Measurements from ENCODE around the gene SAXO1. TPM values are rescaled to one million over a fixed set of nuclear protein-coding genes. Genes with fewer than 3 reads are reported as not detected.

SAXO1 gene
- total RNA-seq, 1 experiment from 2014 or later = not detected

DNA sequence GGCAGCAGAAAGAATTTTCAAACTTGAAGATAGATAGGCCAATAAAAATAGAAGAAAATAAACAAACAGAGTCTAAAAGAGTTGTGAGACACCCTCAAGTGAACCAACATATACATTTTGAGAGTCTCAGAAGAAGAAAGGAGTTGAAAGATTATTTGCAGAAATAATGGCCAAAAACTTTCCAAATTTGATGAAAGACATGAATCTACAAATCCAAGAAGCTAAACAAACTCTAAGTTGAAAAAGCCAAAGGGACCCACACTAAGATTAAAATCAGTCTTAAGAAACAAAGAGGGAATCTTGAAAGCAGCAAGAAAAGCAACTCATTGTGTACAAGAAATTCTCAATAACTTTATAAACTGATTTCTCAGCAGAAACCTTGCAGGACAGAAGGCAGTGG lies 137.0 kb downstream of the SAXO1 start:
- TF ChIP-seq CBX3 (IDR thresholded peaks at IDR 0.05; ENCODE audit: low read depth) = no peak
- no peak for TF ChIP-seq SP1 (IDR thresholded peaks at IDR 0.05; ENCODE audit: low read depth)
- TF ChIP-seq FOSL1 (IDR thresholded peaks at IDR 0.05; ENCODE audit: low read depth) = no peak
- TF ChIP-seq, protein P1, sequence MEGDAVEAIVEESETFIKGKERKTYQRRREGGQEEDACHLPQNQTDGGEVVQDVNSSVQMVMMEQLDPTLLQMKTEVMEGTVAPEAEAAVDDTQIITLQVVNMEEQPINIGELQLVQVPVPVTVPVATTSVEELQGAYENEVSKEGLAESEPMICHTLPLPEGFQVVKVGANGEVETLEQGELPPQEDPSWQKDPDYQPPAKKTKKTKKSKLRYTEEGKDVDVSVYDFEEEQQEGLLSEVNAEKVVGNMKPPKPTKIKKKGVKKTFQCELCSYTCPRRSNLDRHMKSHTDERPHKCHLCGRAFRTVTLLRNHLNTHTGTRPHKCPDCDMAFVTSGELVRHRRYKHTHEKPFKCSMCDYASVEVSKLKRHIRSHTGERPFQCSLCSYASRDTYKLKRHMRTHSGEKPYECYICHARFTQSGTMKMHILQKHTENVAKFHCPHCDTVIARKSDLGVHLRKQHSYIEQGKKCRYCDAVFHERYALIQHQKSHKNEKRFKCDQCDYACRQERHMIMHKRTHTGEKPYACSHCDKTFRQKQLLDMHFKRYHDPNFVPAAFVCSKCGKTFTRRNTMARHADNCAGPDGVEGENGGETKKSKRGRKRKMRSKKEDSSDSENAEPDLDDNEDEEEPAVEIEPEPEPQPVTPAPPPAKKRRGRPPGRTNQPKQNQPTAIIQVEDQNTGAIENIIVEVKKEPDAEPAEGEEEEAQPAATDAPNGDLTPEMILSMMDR (IDR thresholded peaks at IDR 0.05 in 2 of 3, conservative IDR thresholded peaks at IDR 0.05 in 1 of 3; ENCODE audit: borderline replicate concordance in 1 of 3, insufficient read depth in 1 of 3, low read depth in 2 of 3, low read length in 2 of 3) = no peak
- no peak for TF ChIP-seq SRF (IDR thresholded peaks at IDR 0.05; ENCODE audit: low read depth)
- TF ChIP-seq POLR2AphosphoS5 (IDR thresholded peaks at IDR 0.05; ENCODE audit: low read depth, low read length) = no peak
- TF ChIP-seq, protein P2, sequence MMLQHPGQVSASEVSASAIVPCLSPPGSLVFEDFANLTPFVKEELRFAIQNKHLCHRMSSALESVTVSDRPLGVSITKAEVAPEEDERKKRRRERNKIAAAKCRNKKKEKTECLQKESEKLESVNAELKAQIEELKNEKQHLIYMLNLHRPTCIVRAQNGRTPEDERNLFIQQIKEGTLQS (IDR thresholded peaks at IDR 0.05) = no peak
- no peak for TF ChIP-seq JUND (IDR thresholded peaks at IDR 0.05)
- TF ChIP-seq, protein P3, sequence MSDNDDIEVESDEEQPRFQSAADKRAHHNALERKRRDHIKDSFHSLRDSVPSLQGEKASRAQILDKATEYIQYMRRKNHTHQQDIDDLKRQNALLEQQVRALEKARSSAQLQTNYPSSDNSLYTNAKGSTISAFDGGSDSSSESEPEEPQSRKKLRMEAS (IDR thresholded peaks at IDR 0.05) = no peak
- no peak for TF ChIP-seq EGR1 (IDR thresholded peaks at IDR 0.05; ENCODE audit: low read depth)
- TF ChIP-seq CEBPB (IDR thresholded peaks at IDR 0.05; ENCODE audit: low read depth) = no peak
- TF ChIP-seq TCF7L2 (IDR thresholded peaks at IDR 0.05; ENCODE audit: borderline replicate concordance, extremely low read depth, insufficient read depth, insufficient read length) = no peak
- no peak for TF ChIP-seq ZFX (IDR thresholded peaks at IDR 0.05)
- TF ChIP-seq, protein P4, sequence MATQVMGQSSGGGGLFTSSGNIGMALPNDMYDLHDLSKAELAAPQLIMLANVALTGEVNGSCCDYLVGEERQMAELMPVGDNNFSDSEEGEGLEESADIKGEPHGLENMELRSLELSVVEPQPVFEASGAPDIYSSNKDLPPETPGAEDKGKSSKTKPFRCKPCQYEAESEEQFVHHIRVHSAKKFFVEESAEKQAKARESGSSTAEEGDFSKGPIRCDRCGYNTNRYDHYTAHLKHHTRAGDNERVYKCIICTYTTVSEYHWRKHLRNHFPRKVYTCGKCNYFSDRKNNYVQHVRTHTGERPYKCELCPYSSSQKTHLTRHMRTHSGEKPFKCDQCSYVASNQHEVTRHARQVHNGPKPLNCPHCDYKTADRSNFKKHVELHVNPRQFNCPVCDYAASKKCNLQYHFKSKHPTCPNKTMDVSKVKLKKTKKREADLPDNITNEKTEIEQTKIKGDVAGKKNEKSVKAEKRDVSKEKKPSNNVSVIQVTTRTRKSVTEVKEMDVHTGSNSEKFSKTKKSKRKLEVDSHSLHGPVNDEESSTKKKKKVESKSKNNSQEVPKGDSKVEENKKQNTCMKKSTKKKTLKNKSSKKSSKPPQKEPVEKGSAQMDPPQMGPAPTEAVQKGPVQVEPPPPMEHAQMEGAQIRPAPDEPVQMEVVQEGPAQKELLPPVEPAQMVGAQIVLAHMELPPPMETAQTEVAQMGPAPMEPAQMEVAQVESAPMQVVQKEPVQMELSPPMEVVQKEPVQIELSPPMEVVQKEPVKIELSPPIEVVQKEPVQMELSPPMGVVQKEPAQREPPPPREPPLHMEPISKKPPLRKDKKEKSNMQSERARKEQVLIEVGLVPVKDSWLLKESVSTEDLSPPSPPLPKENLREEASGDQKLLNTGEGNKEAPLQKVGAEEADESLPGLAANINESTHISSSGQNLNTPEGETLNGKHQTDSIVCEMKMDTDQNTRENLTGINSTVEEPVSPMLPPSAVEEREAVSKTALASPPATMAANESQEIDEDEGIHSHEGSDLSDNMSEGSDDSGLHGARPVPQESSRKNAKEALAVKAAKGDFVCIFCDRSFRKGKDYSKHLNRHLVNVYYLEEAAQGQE (IDR thresholded peaks at IDR 0.05; ENCODE audit: low read depth) = no peak
- TF ChIP-seq ZNF274 (IDR thresholded peaks at IDR 0.05; ENCODE audit: low read depth, low read length) = no peak
- no peak for TF ChIP-seq RAD21 (IDR thresholded peaks at IDR 0.05; ENCODE audit: low read depth)
- TF ChIP-seq YY1 (IDR thresholded peaks at IDR 0.05; ENCODE audit: extremely low read depth, insufficient replicate concordance, low read depth, low read length) = no peak
- TF ChIP-seq SIN3A (IDR thresholded peaks at IDR 0.05; ENCODE audit: low read depth) = no peak
- Histone ChIP-seq H3K4me2 (ENCODE audit: low read length) (no peak overlapping the region), H2AFZ (ENCODE audit: low read depth, low read length, poor library complexity, severe bottlenecking) (no peak overlapping the region), H3K36me3 (ENCODE audit: control insufficient read depth in 1 of 2, insufficient read depth in 2 of 2, low read length in 2 of 2) (no peaks in the 10 kb centered on the region), H3K27me3 (ENCODE audit: insufficient read depth, low read length) (no peaks in the 10 kb centered on the region), H3K9me2 (ENCODE audit: insufficient read depth) (no peaks in the 10 kb centered on the region), H3K4me3 (replicated peaks in 1 of 2; ENCODE audit: low read depth in 1 of 2, low read length in 2 of 2) (no peak overlapping the region), H3K4me1 (ENCODE audit: control insufficient read depth in 1 of 2, insufficient read depth in 2 of 2, low read length in 2 of 2) (no peaks in the 10 kb centered on the region), H4K20me1 (ENCODE audit: insufficient read depth) (no peaks in the 10 kb centered on the region), H3K9ac (ENCODE audit: low read length) (no peak overlapping the region), H3K79me2 (ENCODE audit: insufficient read depth, low read length) (no peaks in the 10 kb centered on the region), H3K27ac (ENCODE audit: low read depth, low read length) (no peak overlapping the region), H3K9me3 (ENCODE audit: control insufficient read depth in 1 of 2, insufficient read depth in 1 of 2, low read depth in 1 of 2, low read length in 2 of 2) (peaks cover 0 to 7% of the 10 kb centered on the region in 2 experiments; a peak in 2 of 4 replicates)
- RAD21 ChIA-PET (ENCODE audit: low non-redundant PET in 1 of 2, low total read pairs in 2 of 2, uncharacterized antibody in 2 of 2, unreplicated experiment in 2 of 2) = no interaction called here
- intact Hi-C loops (cut with micrococcal nuclease) = loop anchor here (10.0 kb wide), 1 partner anchor 59 kb away; no protein-coding TSS in a partner anchor
- POLR2A ChIA-PET = no interaction called here
- DNase-seq (ENCODE audit: low read depth, low spot score) (no peak), ATAC-seq (no peak)
- BruUV-seq (replicated peaks) = no TSS peak
- CTCF ChIA-PET = no interaction called here

Measured in HCT116 (cell line).